Measurements from ENCODE around the gene DHDDS.

The DHDDS gene

DNA sequence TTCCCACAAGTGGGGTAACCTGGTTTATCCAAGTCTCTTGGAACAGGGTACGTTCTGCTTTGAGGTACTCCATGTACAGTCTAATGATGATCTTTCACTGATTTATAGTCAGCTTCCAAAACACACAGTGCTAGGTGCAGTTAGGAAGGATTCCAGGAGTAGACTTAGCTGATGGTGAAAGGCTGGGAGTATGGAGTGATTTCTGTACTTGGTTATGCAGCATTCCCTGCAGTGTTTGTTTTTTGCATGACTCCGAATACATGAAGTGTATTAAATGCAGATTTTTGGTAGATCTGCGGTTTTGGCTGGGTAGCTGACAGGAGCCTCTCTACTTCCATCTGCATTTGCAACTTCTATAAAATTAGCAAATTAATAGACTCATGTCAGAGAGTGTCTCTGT is 43.9 kb downstream of the DHDDS start:
- Histone ChIP-seq H3K9me2 (replicated peaks; ENCODE audit: insufficient read depth, low read length) (no peaks in the 10 kb centered on the region), H3K27me3 (replicated peaks; ENCODE audit: insufficient read depth, low read length) (no peaks in the 10 kb centered on the region), H4K20me1 (ENCODE audit: insufficient read depth, low read length) (peaks cover 24% of the 10 kb centered on the region), H3K9ac (ENCODE audit: low read length) (no peak overlapping the region), H3K9me3 (replicated peaks; ENCODE audit: insufficient read depth, low read length) (no peaks in the 10 kb centered on the region), H3K4me1 (ENCODE audit: low read length) (peaks cover 12% of the 10 kb centered on the region), H2AFZ (ENCODE audit: low read length) (no peak overlapping the region), H3K27ac (ENCODE audit: low read length) (no peak overlapping the region), H3K36me3 (replicated peaks; ENCODE audit: insufficient read depth, low read length) (peaks cover 20% of the 10 kb centered on the region; the same call in 1 of the 2 replicates), H3K4me3 (ENCODE audit: low read length) (no peak overlapping the region), H3K4me2 (ENCODE audit: low read depth, low read length) (no peak overlapping the region), H3K79me2 (ENCODE audit: low read length) (peaks cover 27% of the 10 kb centered on the region), H3F3A (ENCODE audit: insufficient read depth, low read length) (peaks cover 48% of the 10 kb centered on the region)
- TF ChIP-seq EZH2 (optimal IDR thresholded peaks at IDR 0.05; ENCODE audit: low read depth, low read length), result no peak
- no peak for TF ChIP-seq EZH2phosphoT487 (IDR thresholded peaks at IDR 0.05; ENCODE audit: low read length)
- TF ChIP-seq, protein P1, sequence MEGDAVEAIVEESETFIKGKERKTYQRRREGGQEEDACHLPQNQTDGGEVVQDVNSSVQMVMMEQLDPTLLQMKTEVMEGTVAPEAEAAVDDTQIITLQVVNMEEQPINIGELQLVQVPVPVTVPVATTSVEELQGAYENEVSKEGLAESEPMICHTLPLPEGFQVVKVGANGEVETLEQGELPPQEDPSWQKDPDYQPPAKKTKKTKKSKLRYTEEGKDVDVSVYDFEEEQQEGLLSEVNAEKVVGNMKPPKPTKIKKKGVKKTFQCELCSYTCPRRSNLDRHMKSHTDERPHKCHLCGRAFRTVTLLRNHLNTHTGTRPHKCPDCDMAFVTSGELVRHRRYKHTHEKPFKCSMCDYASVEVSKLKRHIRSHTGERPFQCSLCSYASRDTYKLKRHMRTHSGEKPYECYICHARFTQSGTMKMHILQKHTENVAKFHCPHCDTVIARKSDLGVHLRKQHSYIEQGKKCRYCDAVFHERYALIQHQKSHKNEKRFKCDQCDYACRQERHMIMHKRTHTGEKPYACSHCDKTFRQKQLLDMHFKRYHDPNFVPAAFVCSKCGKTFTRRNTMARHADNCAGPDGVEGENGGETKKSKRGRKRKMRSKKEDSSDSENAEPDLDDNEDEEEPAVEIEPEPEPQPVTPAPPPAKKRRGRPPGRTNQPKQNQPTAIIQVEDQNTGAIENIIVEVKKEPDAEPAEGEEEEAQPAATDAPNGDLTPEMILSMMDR (IDR thresholded peaks at IDR 0.05; ENCODE audit: low read length), result no peak
- no peak for DNase-seq

GRCh38 chr1:26476958-26477357 is 44.8 kb downstream of the DHDDS start:
- Histone ChIP-seq H3K36me3 (replicated peaks; ENCODE audit: insufficient read depth, low read length) (peaks cover 20% of the 10 kb centered on the region; the same call in 1 of the 2 replicates), H3K9ac (ENCODE audit: low read length) (no peak overlapping the region), H3K4me3 (ENCODE audit: low read length) (no peak overlapping the region), H3K9me2 (replicated peaks; ENCODE audit: insufficient read depth, low read length) (no peaks in the 10 kb centered on the region), H3K9me3 (replicated peaks; ENCODE audit: insufficient read depth, low read length) (no peaks in the 10 kb centered on the region), H3F3A (ENCODE audit: insufficient read depth, low read length) (peaks cover 41% of the 10 kb centered on the region), H3K4me1 (ENCODE audit: low read length) (peaks cover 8% of the 10 kb centered on the region), H2AFZ (ENCODE audit: low read length) (no peak overlapping the region), H3K27ac (ENCODE audit: low read length) (no peak overlapping the region), H4K20me1 (ENCODE audit: insufficient read depth, low read length) (peaks cover 24% of the 10 kb centered on the region), H3K4me2 (ENCODE audit: low read depth, low read length) (no peak overlapping the region), H3K27me3 (replicated peaks; ENCODE audit: insufficient read depth, low read length) (no peaks in the 10 kb centered on the region), H3K79me2 (ENCODE audit: low read length) (peaks cover 27% of the 10 kb centered on the region)
- TF ChIP-seq EZH2 (optimal IDR thresholded peaks at IDR 0.05; ENCODE audit: low read depth, low read length), result no peak
- TF ChIP-seq, protein P1 (IDR thresholded peaks at IDR 0.05; ENCODE audit: low read length), result no peak
- TF ChIP-seq EZH2phosphoT487 (IDR thresholded peaks at IDR 0.05; ENCODE audit: low read length), result no peak
- no peak for DNase-seq

DNA sequence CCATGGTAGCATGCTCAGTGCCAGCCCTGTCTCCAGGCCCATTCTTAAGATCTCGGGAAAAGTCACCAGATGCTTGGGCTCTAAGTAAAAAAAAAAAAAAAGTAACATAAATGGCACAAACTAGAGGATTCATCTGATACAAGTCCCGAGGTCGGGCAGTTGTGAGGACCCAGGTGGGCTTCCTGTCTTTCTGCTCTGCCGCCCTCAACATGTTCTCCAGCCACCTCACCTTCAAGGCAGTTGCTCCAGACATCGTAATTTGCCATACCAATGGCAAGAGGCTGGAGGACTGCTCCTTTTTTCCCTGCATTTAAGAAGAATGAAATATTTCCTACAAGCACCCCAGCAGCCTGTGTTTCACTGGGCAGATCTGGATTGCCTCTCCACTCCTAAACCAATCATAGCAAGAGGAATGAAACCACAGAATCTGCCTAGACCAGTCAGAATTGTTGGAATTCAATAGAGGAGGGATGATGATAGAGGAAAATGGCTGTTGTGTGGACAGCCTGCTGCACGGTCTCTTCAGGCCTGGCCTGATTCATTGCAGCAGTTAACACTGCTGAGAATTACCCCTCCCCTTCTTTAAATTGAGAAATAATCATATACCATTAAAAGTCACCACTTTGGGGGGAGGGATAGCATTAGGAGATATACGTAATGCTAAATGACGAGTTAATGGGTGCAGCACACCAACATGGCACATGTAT is 45.5 kb downstream of the DHDDS start:
- Histone ChIP-seq H3K9ac (ENCODE audit: low read length) (no peak overlapping the region), H3K4me3 (ENCODE audit: low read length) (no peak overlapping the region), H3K27me3 (replicated peaks; ENCODE audit: insufficient read depth, low read length) (no peaks in the 10 kb centered on the region), H4K20me1 (ENCODE audit: insufficient read depth, low read length) (peaks cover 24% of the 10 kb centered on the region), H3K9me3 (replicated peaks; ENCODE audit: insufficient read depth, low read length) (no peaks in the 10 kb centered on the region), H3K36me3 (replicated peaks; ENCODE audit: insufficient read depth, low read length) (peaks cover 20% of the 10 kb centered on the region; the same call in 1 of the 2 replicates), H3F3A (ENCODE audit: insufficient read depth, low read length) (peaks cover 41% of the 10 kb centered on the region), H3K4me1 (ENCODE audit: low read length) (peaks cover 8% of the 10 kb centered on the region), H3K9me2 (replicated peaks; ENCODE audit: insufficient read depth, low read length) (no peaks in the 10 kb centered on the region), H2AFZ (ENCODE audit: low read length) (no peak overlapping the region), H3K4me2 (ENCODE audit: low read depth, low read length) (no peak overlapping the region), H3K27ac (ENCODE audit: low read length) (no peak overlapping the region), H3K79me2 (ENCODE audit: low read length) (peaks cover 27% of the 10 kb centered on the region)
- TF ChIP-seq EZH2phosphoT487 (IDR thresholded peaks at IDR 0.05; ENCODE audit: low read length), result no peak
- no peak for TF ChIP-seq EZH2 (optimal IDR thresholded peaks at IDR 0.05; ENCODE audit: low read depth, low read length)
- TF ChIP-seq, protein P1 (IDR thresholded peaks at IDR 0.05; ENCODE audit: low read length), result no peak
- DNase-seq, result no peak

Measured in MM.1S (cell line).